T-helper 1 cell treated with Interleukin-12 subunit alpha and Interleukin-12 subunit beta and Interleukin-4 antibody, amounts not matched to agents 30 μg/mL and 1 μg/mL, for 36 hours (primary cell): Measurements from ENCODE around the gene USP24.
A peak's percentile ranks its signal among the peaks of the same experiment; 100 is the strongest.
"Not testable (repeated sequence)": the region's sequence is repeated elsewhere in the genome, so short reads cannot be mapped to it uniquely, and the experiment has no call there.

ENCODE experiments used
- H3K27ac Mint-ChIP-seq: one replicate; pipeline ENCODE4 v1.8.0; 2021; ENCODE audit warnings: mild to moderate bottlenecking, mixed read lengths
- H3K27me3 Mint-ChIP-seq: one replicate; pipeline ENCODE4 v1.8.0; 2021; ENCODE audit warnings: low read depth, mixed read lengths
- H3K36me3 Mint-ChIP-seq: one replicate; pipeline ENCODE4 v1.8.0; 2021; ENCODE audit warnings: low read depth, mixed read lengths
- H3K4me1 Mint-ChIP-seq: one replicate; pipeline ENCODE4 v1.8.0; 2021; ENCODE audit warnings: low read depth, mixed read lengths
- H3K4me3 Mint-ChIP-seq: one replicate; pipeline ENCODE4 v1.8.0; 2021; ENCODE audit warnings: mild to moderate bottlenecking, moderate library complexity, mixed read lengths
- H3K9me3 Mint-ChIP-seq: one replicate; pipeline ENCODE4 v1.8.0; 2021; ENCODE audit warnings: mixed read lengths

The USP24 gene

DNA sequence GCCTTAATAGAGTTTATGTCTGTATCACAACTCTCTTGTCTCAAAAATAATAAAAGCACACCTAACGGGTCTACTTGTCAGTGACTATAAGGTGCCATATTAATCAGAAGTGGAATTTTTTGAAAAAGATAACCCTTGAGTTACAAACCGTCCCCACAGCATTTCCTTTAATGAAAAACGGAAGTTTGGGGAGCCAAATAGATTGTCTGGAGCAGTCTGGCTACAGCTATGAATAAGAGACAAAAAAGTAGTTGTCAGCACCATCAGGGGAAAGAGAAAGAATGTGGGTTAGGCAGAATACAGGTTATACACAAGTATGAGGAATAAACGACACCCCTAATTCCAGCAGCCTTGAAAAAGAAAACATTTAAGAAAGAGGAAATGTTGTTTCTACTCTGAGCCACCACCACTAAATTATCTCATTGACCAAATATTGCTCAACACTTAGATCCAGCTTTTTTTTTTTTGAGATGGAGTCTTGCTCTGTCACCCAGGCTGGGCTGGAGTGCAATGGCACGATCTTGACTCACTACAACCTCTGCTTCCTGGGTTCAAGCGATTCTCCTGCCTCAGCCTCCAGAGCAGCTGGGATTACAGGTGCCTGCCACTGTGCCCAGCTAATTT lies 29.4 kb upstream of the USP24 start:
- peaks cover 23% of the 10 kb centered on the region for H3K27me3 Mint-ChIP-seq
- peaks cover 3% of the 10 kb centered on the region for H3K36me3 Mint-ChIP-seq
- no peak overlapping the region for H3K4me3 Mint-ChIP-seq
- H3K27ac Mint-ChIP-seq, result no peak overlapping the region
- no peaks in the 10 kb centered on the region for H3K9me3 Mint-ChIP-seq
- H3K4me1 Mint-ChIP-seq, result no peaks in the 10 kb centered on the region

- H3K27ac Mint-ChIP-seq, result no peak overlapping the region
- no peaks in the 10 kb centered on the region for H3K9me3 Mint-ChIP-seq
- H3K4me3 Mint-ChIP-seq, result no peak overlapping the region
- H3K36me3 Mint-ChIP-seq, result peaks cover 2% of the 10 kb centered on the region
- no peaks in the 10 kb centered on the region for H3K4me1 Mint-ChIP-seq
- peaks cover 22% of the 10 kb centered on the region for H3K27me3 Mint-ChIP-seq
These were observed 28.5 kb upstream of the USP24 start for GRCh38 chr1:55243655-55244054.

- peaks cover 16% of the 10 kb centered on the region for H3K27me3 Mint-ChIP-seq
- no peak overlapping the region for H3K27ac Mint-ChIP-seq
- no peaks in the 10 kb centered on the region for H3K36me3 Mint-ChIP-seq
- no peaks in the 10 kb centered on the region for H3K4me1 Mint-ChIP-seq
- no peaks in the 10 kb centered on the region for H3K9me3 Mint-ChIP-seq
- no peak overlapping the region for H3K4me3 Mint-ChIP-seq
These were observed 24.4 kb upstream of the USP24 start for GRCh38 chr1:55239548-55239947.

DNA sequence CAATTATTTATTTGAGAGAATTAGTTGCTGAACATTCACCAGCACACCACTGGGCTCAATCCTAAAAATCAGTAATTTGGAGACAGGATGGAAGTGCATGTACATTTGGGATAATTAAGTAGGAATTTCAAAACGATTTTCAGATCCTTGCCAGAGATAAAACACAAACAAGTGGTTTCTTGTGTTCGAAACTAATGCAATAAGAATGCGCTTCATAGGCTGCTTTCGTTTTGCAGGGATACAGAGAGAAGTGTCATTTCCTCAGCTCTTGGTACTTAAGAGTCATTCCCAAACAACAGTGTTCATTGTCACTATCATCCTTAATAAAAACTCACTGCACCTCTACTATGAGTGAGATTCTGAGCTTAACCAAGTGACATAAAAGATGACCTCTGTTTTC lies 20.6 kb upstream of the USP24 start:
- H3K27me3 Mint-ChIP-seq, result peaks cover 10% of the 10 kb centered on the region
- no peaks in the 10 kb centered on the region for H3K9me3 Mint-ChIP-seq
- H3K4me3 Mint-ChIP-seq, result no peak overlapping the region
- H3K4me1 Mint-ChIP-seq, result peaks cover 2% of the 10 kb centered on the region
- H3K36me3 Mint-ChIP-seq, result no peaks in the 10 kb centered on the region
- no peak overlapping the region for H3K27ac Mint-ChIP-seq

- H3K36me3 Mint-ChIP-seq, result no peaks in the 10 kb centered on the region
- peaks cover 2% of the 10 kb centered on the region for H3K4me1 Mint-ChIP-seq
- no peak overlapping the region for H3K4me3 Mint-ChIP-seq
- no peak overlapping the region for H3K27ac Mint-ChIP-seq
- H3K27me3 Mint-ChIP-seq, result peaks cover 15% of the 10 kb centered on the region
- peaks cover 5% of the 10 kb centered on the region for H3K9me3 Mint-ChIP-seq
These were observed 18.9 kb upstream of the USP24 start for GRCh38 chr1:55234016-55234415.

DNA sequence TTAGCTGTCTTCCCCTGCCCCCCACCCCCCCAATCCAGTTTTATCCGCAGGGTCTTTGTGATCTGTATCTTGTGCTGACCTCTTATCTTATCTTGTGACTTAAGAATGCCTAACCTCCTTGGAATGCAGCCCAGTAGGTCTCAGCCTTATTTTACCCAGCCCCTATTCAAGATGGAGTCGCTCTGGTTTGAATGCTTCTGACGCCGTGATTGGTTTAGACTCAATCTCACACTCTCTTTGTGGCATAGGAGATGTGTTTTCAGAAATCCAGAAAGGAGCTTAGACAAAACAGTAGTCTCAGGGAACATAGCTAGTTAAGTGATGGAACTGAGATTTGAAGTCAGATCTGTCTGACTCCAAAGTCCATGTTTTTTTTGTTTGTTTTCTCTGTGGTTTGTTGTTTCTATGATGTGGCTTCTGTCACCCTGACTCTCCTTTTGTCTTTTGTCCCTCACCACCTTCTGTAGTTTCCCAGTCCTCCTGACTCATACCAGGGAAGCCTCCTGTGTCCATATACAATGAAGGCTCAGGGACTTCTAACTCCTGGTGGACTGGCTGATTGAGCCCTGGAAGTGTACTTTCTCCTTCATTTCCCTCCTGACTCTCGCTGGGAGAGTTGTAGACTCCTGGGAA lies 18.1 kb upstream of the USP24 start:
- Mint-ChIP-seq H3K27me3 (peaks cover 15% of the 10 kb centered on the region), H3K4me3 (no peak overlapping the region), H3K27ac (no peak overlapping the region), H3K36me3 (no peaks in the 10 kb centered on the region), H3K4me1 (peaks cover 2% of the 10 kb centered on the region), H3K9me3 (peaks cover 9% of the 10 kb centered on the region)

DNA sequence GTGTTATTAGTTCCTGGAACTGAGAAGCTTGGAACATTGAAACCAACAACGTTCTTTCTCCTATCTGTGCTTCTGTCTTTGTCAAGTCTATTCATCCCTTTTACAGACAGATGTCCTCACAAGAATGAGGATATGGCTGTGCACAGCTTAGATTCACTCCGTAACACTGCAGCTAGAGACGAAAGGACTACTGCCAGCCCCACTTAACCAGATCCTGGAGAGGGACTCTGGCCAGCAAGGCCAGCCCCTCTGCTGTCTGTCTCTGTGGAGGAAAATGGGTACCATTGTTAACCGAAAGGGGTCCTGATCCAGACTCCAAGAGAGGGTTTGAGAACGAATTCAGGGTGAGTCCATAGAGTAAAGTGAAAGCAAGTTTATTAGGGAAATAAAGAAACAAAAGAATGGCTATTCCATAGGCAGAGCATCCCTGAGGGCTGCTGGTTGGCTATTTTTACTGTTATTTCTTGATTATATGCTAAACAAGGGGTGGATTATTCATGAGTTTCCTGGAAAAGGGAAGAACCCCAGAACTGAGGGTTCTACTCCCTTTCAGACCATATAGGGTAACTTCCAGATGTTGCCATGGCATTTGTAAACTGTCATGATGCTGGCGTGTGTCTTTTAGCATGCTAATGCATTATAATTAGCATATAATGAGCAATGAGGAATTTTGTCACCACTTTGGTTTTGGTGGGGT lies 17.4 kb upstream of the USP24 start:
- Mint-ChIP-seq H3K9me3 (peaks cover 12% of the 10 kb centered on the region), H3K4me1 (peaks cover 2% of the 10 kb centered on the region), H3K4me3 (no peak overlapping the region), H3K27ac (no peak overlapping the region), H3K27me3 (peaks cover 15% of the 10 kb centered on the region), H3K36me3 (no peaks in the 10 kb centered on the region)

DNA sequence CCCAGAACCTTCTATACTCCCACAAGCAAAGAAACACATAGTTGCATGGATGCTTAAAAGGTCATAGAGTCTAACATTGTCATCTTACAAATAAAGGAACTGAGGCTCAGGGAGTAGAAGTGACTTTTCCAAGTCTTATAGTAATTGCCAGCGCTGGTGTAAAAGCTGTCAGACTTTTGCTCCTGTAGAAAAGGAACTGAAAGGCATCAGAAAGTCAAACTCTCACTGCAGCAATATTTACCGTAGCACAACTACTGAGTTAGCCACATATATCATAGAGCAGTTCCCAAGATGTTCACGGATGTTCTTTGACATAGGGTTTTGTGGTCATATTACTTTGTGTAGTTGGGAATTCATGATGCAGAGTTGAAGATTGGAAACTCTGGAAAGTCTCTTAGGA lies 16.6 kb upstream of the USP24 start:
- H3K27me3 Mint-ChIP-seq, result peaks cover 15% of the 10 kb centered on the region
- H3K4me3 Mint-ChIP-seq, result no peak overlapping the region
- H3K4me1 Mint-ChIP-seq, result peaks cover 2% of the 10 kb centered on the region
- H3K27ac Mint-ChIP-seq, result no peak overlapping the region
- H3K9me3 Mint-ChIP-seq, result peaks cover 16% of the 10 kb centered on the region
- H3K36me3 Mint-ChIP-seq, result no peaks in the 10 kb centered on the region

DNA sequence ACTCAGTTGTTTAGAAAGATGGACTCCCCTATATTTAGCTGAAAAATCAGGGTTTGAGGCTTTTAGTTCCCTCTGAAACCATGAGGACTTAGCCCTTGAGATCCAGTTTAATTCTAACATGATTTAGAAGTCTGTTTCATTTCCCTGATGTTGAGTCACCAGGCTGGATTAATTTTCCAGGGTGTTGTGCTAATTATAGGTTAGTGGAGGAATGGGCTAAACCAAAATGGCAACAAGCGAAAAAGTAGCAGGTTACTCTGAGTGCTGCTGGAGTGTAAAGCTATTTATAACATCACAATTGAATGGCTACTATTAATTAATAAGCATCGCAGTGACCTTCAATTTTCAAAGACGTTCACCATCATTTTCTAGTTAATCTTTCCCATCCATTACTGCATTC lies 15.5 kb upstream of the USP24 start:
- Mint-ChIP-seq H3K9me3 (peaks cover 16% of the 10 kb centered on the region), H3K4me1 (peaks cover 2% of the 10 kb centered on the region), H3K27me3 (peaks cover 14% of the 10 kb centered on the region), H3K4me3 (no peak overlapping the region), H3K36me3 (no peaks in the 10 kb centered on the region), H3K27ac (no peak overlapping the region)

GRCh38 chr1:55229726-55230125 lies 14.6 kb upstream of the USP24 start:
- H3K4me3 Mint-ChIP-seq, H3K4me1 Mint-ChIP-seq, H3K36me3 Mint-ChIP-seq, H3K27ac Mint-ChIP-seq: not testable (repeated sequence)
- Mint-ChIP-seq H3K9me3 (peaks cover 16% of the 10 kb centered on the region), H3K27me3 (peaks cover 15% of the 10 kb centered on the region)

DNA sequence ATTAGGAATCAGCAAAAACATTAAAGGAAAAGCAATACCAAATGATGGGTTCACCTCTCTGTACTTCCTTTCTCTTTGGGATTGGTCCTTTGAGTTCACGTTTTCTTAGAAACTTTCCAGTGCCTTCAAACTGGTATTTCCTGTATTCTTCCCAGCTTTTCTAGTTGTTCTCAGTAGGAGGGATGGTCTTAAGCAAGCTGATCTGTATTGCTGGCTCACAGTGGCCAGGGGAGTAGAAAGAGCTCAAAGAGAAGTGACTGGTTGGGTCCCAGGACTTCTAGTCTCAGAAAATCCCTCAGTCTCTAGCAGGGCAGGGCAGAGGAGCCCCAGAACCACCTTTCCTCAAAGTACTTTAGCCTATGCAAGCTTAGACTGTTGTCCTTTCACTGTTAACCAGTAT lies 10.1 kb upstream of the USP24 start:
- Mint-ChIP-seq H3K27me3 (peaks cover 7% of the 10 kb centered on the region), H3K36me3 (no peaks in the 10 kb centered on the region), H3K27ac (no peak overlapping the region), H3K4me1 (no peaks in the 10 kb centered on the region), H3K4me3 (no peak overlapping the region), H3K9me3 (peaks cover 16% of the 10 kb centered on the region)

GRCh38 chr1:55224729-55225128 lies 9.6 kb upstream of the USP24 start:
- Mint-ChIP-seq H3K27ac (no peak overlapping the region), H3K36me3 (no peaks in the 10 kb centered on the region), H3K27me3 (peaks cover 4% of the 10 kb centered on the region), H3K9me3 (peaks cover 16% of the 10 kb centered on the region), H3K4me1 (no peaks in the 10 kb centered on the region), H3K4me3 (no peak overlapping the region)

GRCh38 chr1:55222152-55222551 lies 7.0 kb upstream of the USP24 start:
- Mint-ChIP-seq H3K36me3 (no peaks in the 10 kb centered on the region), H3K27me3 (peaks cover 4% of the 10 kb centered on the region), H3K9me3 (no peaks in the 10 kb centered on the region), H3K27ac (no peak overlapping the region), H3K4me3 (no peak overlapping the region), H3K4me1 (peaks cover 5% of the 10 kb centered on the region)

GRCh38 chr1:55217226-55217986 lies 2.2 kb upstream of the USP24 start:
- Mint-ChIP-seq H3K36me3 (peaks cover 9% of the 10 kb centered on the region), H3K9me3 (no peaks in the 10 kb centered on the region), H3K27me3 (no peaks in the 10 kb centered on the region), H3K4me3 (no peak overlapping the region), H3K4me1 (peaks cover 35% of the 10 kb centered on the region), H3K27ac (peak overlapping the region; percentile 21)
